ENCODE measurements around the gene NXPH4. TPM values are rescaled to one million over a fixed set of nuclear protein-coding genes. Genes with fewer than 3 reads are reported as not detected.

The NXPH4 gene
- total RNA-seq (2013; cell fraction: nucleolus; rRNA removed) = 0.48 TPM in 1 of 2 replicates, not detected in the other
- total RNA-seq (2014; rRNA removed) (not detected in 2 replicates), total RNA-seq (2014; rRNA removed; fragmentation: Illumina TruSeq; extraction: Trizol) (not detected in 2 replicates), total RNA-seq (2021) (0.19 and 0.26 TPM in 2 replicates), polyA plus RNA-seq (2011; rRNA removed) (not detected in 2 replicates), polyA plus RNA-seq (2014; fragmentation: Illumina TruSeq; extraction: Trizol) (0.03 TPM in 1 of 2 replicates, not detected in the other), polyA plus RNA-seq (2014; fragmentation: Nextera tagmentation; extraction: Ambion mirVana) (not detected), polyA plus RNA-seq (2014; rRNA removed) (not detected in 2 replicates), polyA plus RNA-seq (2016; fragmentation: Nextera tagmentation; extraction: Ambion mirVana) (not detected), polyA minus RNA-seq (2011; rRNA and poly(A)+ RNA removed) (not detected in 2 replicates), Bru-seq, nascent RNA (percentile 12 among the genes with signal in this experiment), BruChase-seq, experiment 1, labeled RNA remaining after a 6-hour chase (percentile 13 among the genes with signal in this experiment), BruChase-seq, experiment 2, labeled RNA remaining after a 2-hour chase (percentile 8 among the genes with signal in this experiment)
- not detected for polyA plus RNA-seq (2011; ENCODE audit: low read depth)
- 0.12 TPM in 1 of 2 replicates, not detected in the other for polyA plus RNA-seq (2011; cell fraction: cytosol; rRNA removed)
- 0.29 and 0.58 TPM in 2 replicates for polyA plus RNA-seq (2011; cell fraction: nucleus; rRNA removed)
- polyA plus RNA-seq (2012) = 0.46 and 0.54 TPM in 2 replicates
- polyA minus RNA-seq (2011; cell fraction: cytosol; rRNA and poly(A)+ RNA removed) = not detected in 2 replicates
- not detected in 2 replicates for polyA minus RNA-seq (2011; cell fraction: nucleus; rRNA and poly(A)+ RNA removed)
- long read RNA-seq, experiment 1 = 0 reads
- long read RNA-seq, experiment 2 = 0 reads

- intact Hi-C loops (cut with micrococcal nuclease; ENCODE audit: unreplicated experiment) = no loop called here
- Histone ChIP-seq H3K27ac (ENCODE audit: control insufficient read depth, insufficient read depth) (no peak within 1 kb of the TSS), H3K27me3 (replicated peaks in 1 of 2; ENCODE audit: control insufficient read depth in 2 of 2, insufficient read depth in 2 of 2, low read length in 1 of 2) (peaks cover 31 to 34% of the 10 kb centered on the region in 2 experiments), H3K4me2 (ENCODE audit: control insufficient read depth, insufficient read depth) (peak within 1 kb of the TSS; percentile 93), H3K4me1 (ENCODE audit: control insufficient read depth, insufficient read depth, low read length) (peaks cover 13% of the 10 kb centered on the region), H3K9me3 (replicated peaks; ENCODE audit: control insufficient read depth, insufficient read depth, low read length) (no peaks in the 10 kb centered on the region), H3K36me3 (ENCODE audit: control insufficient read depth in 2 of 2, insufficient read depth in 2 of 2, low read length in 1 of 2) (no peaks in the 10 kb centered on the region), H4K20me1 (ENCODE audit: control insufficient read depth, insufficient read depth) (no peaks in the 10 kb centered on the region), H3K4me3 (peak within 1 kb of the TSS; percentile 50), H2AFZ (ENCODE audit: control insufficient read depth, low read depth, low read length) (peak within 1 kb of the TSS; percentile 15; the same call in 1 of the 2 replicates), H3K79me2 (ENCODE audit: control insufficient read depth, insufficient read depth, low read length) (no peaks in the 10 kb centered on the region), H3K9ac (ENCODE audit: control insufficient read depth, insufficient read depth, low read length) (no peak within 1 kb of the TSS)
- ChIA-PET RAD21 (ENCODE audit: unreplicated experiment) (interaction anchor here (0.6 to 3.6 kb wide), 8 partner anchors 11 to 31 kb away, joined by 3 to 21 read pairs (median 3); partner anchors contain the start of gene SHMT2), CTCF (interaction anchor here (0.6 to 4.7 kb wide), 8 partner anchors 11 to 244 kb away, joined by 3 to 271 read pairs (median 6); partner anchors contain the start of gene SHMT2), SMC1A (ENCODE audit: uncharacterized antibody, unreplicated experiment) (interaction anchor here (3.6 to 4.2 kb wide), 2 partner anchors 14 to 25 kb away, joined by 36 to 55 read pairs; partner anchors contain the start of gene SHMT2), POLR2A (no interaction called here)
- no TSS peak for BruUV-seq (replicated peaks)
- ATAC-seq = peak; percentile 11
- FAIRE-seq = no peak
- WGBS (ENCODE audit: insufficient coverage, insufficient replicate concordance, low lambda C conversion rate, missing lambda C conversion rate) = under 1% methylated on average over 44 of the region's 102 CpGs
- no peak for DNase-seq (ENCODE audit: low read depth, low spot score)
- in situ Hi-C loops (cut with MboI) = no loop called here
- TF ChIP-seq STAT3 (IDR thresholded peaks at IDR 0.05; ENCODE audit: low read depth, low read length) (no peak), BCLAF1 (IDR thresholded peaks at IDR 0.05) (no peak), TCF12 (IDR thresholded peaks at IDR 0.05; ENCODE audit: low read depth, low read length) (no peak), NFYB (IDR thresholded peaks at IDR 0.05; ENCODE audit: insufficient read depth, low read depth, low read length) (no peak), EP300 (IDR thresholded peaks at IDR 0.05; ENCODE audit: borderline replicate concordance in 1 of 2, control insufficient read depth in 1 of 2, low read depth in 2 of 2, low read length in 2 of 2) (no peak), EZH2 (IDR thresholded peaks at IDR 0.05; ENCODE audit: borderline replicate concordance, control insufficient read depth, low read depth, low read length) (0 out of 2 replicates have a peak, but pooled peaks have one; percentile 66), RUNX3 (IDR thresholded peaks at IDR 0.05; ENCODE audit: low read length) (peak; percentile 7; the same call in 1 of the 2 replicates), CREM (IDR thresholded peaks at IDR 0.05; ENCODE audit: low read depth) (no peak), RCOR1 (conservative IDR thresholded peaks at IDR 0.05; ENCODE audit: low read depth, low read length) (no peak), ZNF274 (IDR thresholded peaks at IDR 0.05; ENCODE audit: insufficient read depth, insufficient read length) (no peak), NRF1 (conservative IDR thresholded peaks at IDR 0.05; ENCODE audit: low read depth, low read length) (no peak), USF1 (IDR thresholded peaks at IDR 0.05; ENCODE audit: borderline replicate concordance, extremely low read length, insufficient read depth, low read depth, low read length) (no peak), MEF2B (IDR thresholded peaks at IDR 0.05; ENCODE audit: partially characterized antibody, poor library complexity, severe bottlenecking) (no peak)
These were observed at the start of gene NXPH4 for GRCh38 chr12:57216014-57216911. Gene NXPH4, plus strand, starts transcription at chr12:57216794. Its CDS starts 176 bp downstream, at chr12:57216970.
